ENCODE data around the gene HDAC4. TPM values are rescaled to one million over a fixed set of nuclear protein-coding genes. Genes with fewer than 3 reads are reported as not detected.

The HDAC4 gene
- total RNA-seq, 4 donors from 2014 or later, result 24.8 to 82.9 (median 41.3) TPM

- TF ChIP-seq CTCF (IDR thresholded peaks at IDR 0.05; ENCODE audit: low read depth), result no peak
Observed at GRCh38 chr2:239236808-239237205, 164.0 kb downstream of the HDAC4 start.

DNA sequence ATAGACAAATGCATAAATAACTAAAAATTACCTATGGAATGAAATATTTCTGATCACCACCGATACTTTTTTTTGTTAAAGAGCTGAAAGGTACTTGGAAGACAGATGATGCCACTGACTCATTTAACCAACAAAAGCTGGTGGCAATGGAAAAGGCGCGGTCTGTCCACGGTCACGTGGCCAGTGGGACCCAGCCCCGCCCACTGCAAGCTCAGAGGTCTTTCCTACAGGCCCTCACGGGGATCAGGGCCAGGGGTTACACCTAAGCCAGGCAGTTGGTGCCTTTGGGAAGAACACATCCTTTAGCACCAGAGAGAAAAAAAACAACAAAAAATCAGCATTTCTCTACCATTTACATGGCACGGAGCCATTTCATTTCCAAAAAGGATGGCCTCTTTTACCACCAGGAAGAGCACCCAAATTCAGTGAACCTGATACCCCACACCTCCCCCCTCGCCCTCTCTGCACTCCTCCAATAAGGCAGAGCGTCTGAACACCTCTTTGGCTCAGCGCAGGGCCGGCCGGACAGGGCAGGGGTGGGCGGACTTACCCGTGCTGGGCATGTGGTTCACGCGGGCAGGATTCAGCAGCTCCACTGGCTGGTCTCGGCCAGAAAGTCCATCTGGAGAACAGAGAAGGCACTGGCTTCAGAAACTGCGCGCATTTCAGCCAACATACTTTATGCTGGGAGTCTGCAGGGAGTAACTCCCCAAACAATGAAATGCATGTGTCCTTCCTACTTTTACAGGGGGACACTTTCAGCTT, 164.6 kb downstream of the HDAC4 start:
- no peak for TF ChIP-seq CTCF (IDR thresholded peaks at IDR 0.05; ENCODE audit: low read depth)

DNA sequence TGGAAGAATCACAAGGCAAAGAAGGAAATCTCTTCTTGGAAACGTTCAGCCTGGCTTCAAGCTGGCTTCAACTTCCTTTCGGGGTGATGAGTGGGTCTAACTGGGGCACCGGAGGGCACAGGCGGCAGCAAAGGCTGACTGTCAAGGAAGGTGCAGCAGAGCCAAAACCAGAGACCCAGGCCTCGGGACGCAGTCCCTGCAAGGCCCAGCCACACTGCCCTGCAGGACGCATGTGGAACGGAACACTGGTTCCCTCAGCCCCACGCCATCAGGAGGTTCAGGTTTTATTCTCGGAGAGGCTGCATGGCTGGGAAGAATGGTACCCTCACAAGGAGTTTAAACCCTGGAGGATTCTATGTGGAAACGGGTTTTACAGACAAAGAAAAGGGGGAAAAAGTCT, 165.5 kb downstream of the HDAC4 start:
- TF ChIP-seq CTCF (IDR thresholded peaks at IDR 0.05; ENCODE audit: low read depth), result no peak

GRCh38 chr2:239234191-239235175, 166.3 kb downstream of the HDAC4 start:
- TF ChIP-seq CTCF (IDR thresholded peaks at IDR 0.05; ENCODE audit: low read depth), result no peak

DNA sequence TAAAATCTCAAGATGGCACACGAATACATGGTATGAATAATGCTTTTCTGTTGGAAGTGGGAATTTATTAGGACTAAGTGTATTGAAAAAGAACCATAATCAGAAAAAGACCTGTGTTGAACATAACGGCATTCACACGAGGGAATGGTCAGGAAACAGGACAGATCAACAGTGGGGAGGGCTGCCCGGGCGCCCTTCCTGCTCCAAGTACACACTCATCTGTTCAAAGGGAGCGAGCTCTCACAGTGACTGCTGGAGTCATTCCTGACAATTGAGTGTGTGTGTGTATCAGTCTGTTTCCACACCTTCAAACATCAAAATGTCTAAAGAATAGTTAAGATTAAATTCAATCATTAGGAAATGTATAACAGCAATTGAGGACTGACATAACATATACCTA, 167.2 kb downstream of the HDAC4 start:
- TF ChIP-seq CTCF (IDR thresholded peaks at IDR 0.05; ENCODE audit: low read depth), result no peak

- no peak for TF ChIP-seq CTCF (IDR thresholded peaks at IDR 0.05; ENCODE audit: low read depth)
Observed at GRCh38 chr2:239232195-239232578, 168.6 kb downstream of the HDAC4 start.

Measured in subcutaneous adipose tissue (tissue), 4 donors.